MM.1S (cell line): Measurements from ENCODE around the gene OTUD3.

Experiments
- DNase-seq: peaks from one replicate; pipeline ENCODE4 v3.0.0-alpha.2; 2015
- H2AFZ ChIP-seq: fragments of 300-600 bp; sonication (generic); 2 replicates; pipeline ENCODE4 v1.6.0; 2016; ENCODE audit warnings: antibody characterized with exemption, low read length
- H3F3A ChIP-seq: fragments of 300-600 bp; sonication (generic); 2 replicates; pipeline ENCODE4 v1.6.1; 2016; ENCODE audit warnings: mild to moderate bottlenecking, antibody characterized with exemption, low read length, moderate library complexity, mixed read lengths; ENCODE audit not compliant: insufficient read depth
- H3K27ac ChIP-seq: fragments of 300-600 bp; sonication (generic); 2 replicates; pipeline ENCODE4 v1.5.1; 2016; ENCODE audit warnings: mild to moderate bottlenecking, low read length
- H3K27me3 ChIP-seq: fragments of 300-600 bp; sonication (generic); replicated peaks from 2 replicates; pipeline ENCODE4 v1.6.0; 2016; ENCODE audit warnings: low read length; ENCODE audit not compliant: insufficient read depth
- H3K36me3 ChIP-seq: fragments of 300-600 bp; sonication (generic); replicated peaks from 2 replicates; pipeline ENCODE4 v1.6.1; 2016; ENCODE audit warnings: mild to moderate bottlenecking, low read length, mixed read lengths; ENCODE audit not compliant: insufficient read depth
- H3K4me1 ChIP-seq: fragments of 300-600 bp; sonication (generic); 2 replicates; pipeline ENCODE4 v1.6.1; 2016; ENCODE audit warnings: low read length, mixed read lengths
- H3K4me2 ChIP-seq: fragments of 300-600 bp; sonication (generic); 2 replicates; pipeline ENCODE4 v1.6.0; 2016; ENCODE audit warnings: low read depth, low read length
- H3K4me3 ChIP-seq: fragments of 300-600 bp; sonication (generic); 2 replicates; pipeline ENCODE4 v1.5.1; 2016; ENCODE audit warnings: low read length, mixed read lengths
- H3K79me2 ChIP-seq: fragments of 300-600 bp; sonication (generic); 2 replicates; pipeline ENCODE4 v1.6.1; 2016; ENCODE audit warnings: mixed run types, low read length, mixed read lengths
- H3K9ac ChIP-seq: fragments of 300-600 bp; sonication (generic); 2 replicates; pipeline ENCODE4 v1.6.1; 2016; ENCODE audit warnings: low read length, mixed read lengths
- H3K9me2 ChIP-seq: fragments of 300-600 bp; sonication (generic); replicated peaks from 2 replicates; pipeline ENCODE4 v1.6.1; 2016; ENCODE audit warnings: mild to moderate bottlenecking, low read length, mixed read lengths; ENCODE audit not compliant: insufficient read depth
- H3K9me3 ChIP-seq: fragments of 300-600 bp; sonication (generic); replicated peaks from 2 replicates; pipeline ENCODE4 v1.6.1; 2016; ENCODE audit warnings: mild to moderate bottlenecking, low read length, mixed read lengths; ENCODE audit not compliant: insufficient read depth
- H4K20me1 ChIP-seq: fragments of 300-600 bp; sonication (generic); 2 replicates; pipeline ENCODE4 v1.6.1; 2016; ENCODE audit warnings: mild to moderate bottlenecking, low read length, moderate library complexity, mixed read lengths; ENCODE audit not compliant: insufficient read depth
- EZH2 ChIP-seq: fragments of 300-600 bp; sonication (generic); optimal IDR thresholded peaks from 2 replicates; pipeline ENCODE3; 2017; ENCODE audit warnings: low read depth, mild to moderate bottlenecking, antibody characterized with exemption, low read length, mixed read lengths
- EZH2phosphoT487 ChIP-seq: fragments of 300-600 bp; sonication (generic); IDR thresholded peaks from 2 replicates; pipeline ENCODE4 v1.6.1; 2018; ENCODE audit warnings: antibody characterized with exemption, low read length
- TF ChIP-seq, protein P1 (sequence below): fragments of 300-600 bp; sonication (generic); IDR thresholded peaks from 2 replicates; pipeline ENCODE4 v1.5.1; 2016; ENCODE audit warnings: antibody characterized with exemption, low read length, mixed read lengths

The OTUD3 gene, protein sequence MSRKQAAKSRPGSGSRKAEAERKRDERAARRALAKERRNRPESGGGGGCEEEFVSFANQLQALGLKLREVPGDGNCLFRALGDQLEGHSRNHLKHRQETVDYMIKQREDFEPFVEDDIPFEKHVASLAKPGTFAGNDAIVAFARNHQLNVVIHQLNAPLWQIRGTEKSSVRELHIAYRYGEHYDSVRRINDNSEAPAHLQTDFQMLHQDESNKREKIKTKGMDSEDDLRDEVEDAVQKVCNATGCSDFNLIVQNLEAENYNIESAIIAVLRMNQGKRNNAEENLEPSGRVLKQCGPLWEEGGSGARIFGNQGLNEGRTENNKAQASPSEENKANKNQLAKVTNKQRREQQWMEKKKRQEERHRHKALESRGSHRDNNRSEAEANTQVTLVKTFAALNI

DNA sequence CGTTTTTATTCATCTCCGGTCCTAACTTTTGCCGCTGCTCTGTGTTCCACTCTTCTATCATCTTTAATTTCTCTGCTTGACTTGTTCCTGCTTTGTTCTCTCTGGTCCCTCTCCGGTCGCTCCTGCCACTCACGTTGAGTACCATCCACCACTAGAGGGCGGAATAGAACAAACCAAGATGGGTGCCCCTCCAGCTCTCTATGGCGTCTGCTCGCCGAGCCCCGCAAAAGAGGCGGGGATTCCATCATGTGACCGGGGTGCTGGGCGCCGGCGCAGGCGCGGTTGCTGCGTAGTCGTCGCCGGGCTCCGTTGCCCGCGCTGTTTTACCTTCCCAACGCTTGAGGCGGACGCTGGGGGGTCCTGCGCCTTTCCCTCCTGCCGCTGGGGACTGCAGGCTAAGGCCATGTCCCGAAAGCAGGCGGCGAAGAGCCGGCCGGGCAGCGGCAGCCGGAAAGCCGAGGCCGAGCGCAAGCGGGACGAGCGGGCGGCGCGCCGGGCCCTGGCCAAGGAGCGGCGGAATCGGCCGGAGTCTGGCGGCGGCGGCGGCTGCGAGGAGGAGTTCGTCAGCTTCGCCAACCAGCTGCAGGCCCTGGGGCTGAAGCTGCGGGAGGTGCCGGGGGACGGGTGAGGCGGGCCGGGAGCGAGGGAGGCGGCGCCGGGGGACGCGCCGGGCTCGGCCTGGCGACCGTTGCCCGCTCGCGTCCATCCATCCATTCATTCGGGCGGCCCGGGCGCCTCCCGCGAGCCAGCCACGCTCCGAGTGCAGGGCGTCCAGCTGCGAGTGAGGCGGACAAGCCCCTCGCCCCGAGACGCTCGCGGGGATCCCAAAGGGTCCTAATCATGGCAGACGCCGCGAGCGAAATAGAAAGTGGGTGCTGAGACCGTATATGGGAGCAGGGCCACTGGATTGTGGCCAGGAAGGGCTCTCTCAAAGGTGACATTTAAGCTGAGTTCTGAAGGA lies at the start of gene OTUD3:
TSS of gene OTUD3 (plus strand) at position 285 of the 961 bp plus-strand sequence. CDS start at position 404, 119 bp downstream.
- Histone ChIP-seq H3K9ac (peak within 1 kb of the TSS; percentile 82), H3K4me3 (peak within 1 kb of the TSS; percentile 98), H3K27me3 (peaks cover 38% of the 10 kb centered on the region), H3K4me1 (0 out of 2 replicates have a peak, but pooled peaks cover 6% of the 10 kb centered on the region), H3K4me2 (peak within 1 kb of the TSS; percentile 95), H3F3A (no peaks in the 10 kb centered on the region; the same call in 1 of the 2 replicates), H2AFZ (peak within 1 kb of the TSS; percentile 91), H4K20me1 (no peaks in the 10 kb centered on the region), H3K79me2 (peaks cover 40% of the 10 kb centered on the region), H3K9me2 (no peaks in the 10 kb centered on the region), H3K9me3 (no peaks in the 10 kb centered on the region), H3K27ac (peak within 1 kb of the TSS; percentile 59; the same call in 1 of the 2 replicates), H3K36me3 (no peaks in the 10 kb centered on the region)
- TF ChIP-seq, protein P1, sequence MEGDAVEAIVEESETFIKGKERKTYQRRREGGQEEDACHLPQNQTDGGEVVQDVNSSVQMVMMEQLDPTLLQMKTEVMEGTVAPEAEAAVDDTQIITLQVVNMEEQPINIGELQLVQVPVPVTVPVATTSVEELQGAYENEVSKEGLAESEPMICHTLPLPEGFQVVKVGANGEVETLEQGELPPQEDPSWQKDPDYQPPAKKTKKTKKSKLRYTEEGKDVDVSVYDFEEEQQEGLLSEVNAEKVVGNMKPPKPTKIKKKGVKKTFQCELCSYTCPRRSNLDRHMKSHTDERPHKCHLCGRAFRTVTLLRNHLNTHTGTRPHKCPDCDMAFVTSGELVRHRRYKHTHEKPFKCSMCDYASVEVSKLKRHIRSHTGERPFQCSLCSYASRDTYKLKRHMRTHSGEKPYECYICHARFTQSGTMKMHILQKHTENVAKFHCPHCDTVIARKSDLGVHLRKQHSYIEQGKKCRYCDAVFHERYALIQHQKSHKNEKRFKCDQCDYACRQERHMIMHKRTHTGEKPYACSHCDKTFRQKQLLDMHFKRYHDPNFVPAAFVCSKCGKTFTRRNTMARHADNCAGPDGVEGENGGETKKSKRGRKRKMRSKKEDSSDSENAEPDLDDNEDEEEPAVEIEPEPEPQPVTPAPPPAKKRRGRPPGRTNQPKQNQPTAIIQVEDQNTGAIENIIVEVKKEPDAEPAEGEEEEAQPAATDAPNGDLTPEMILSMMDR: peak; percentile 83
- TF ChIP-seq EZH2phosphoT487 (no peak), EZH2 (no peak)
- DNase-seq: peak; percentile 98

DNA sequence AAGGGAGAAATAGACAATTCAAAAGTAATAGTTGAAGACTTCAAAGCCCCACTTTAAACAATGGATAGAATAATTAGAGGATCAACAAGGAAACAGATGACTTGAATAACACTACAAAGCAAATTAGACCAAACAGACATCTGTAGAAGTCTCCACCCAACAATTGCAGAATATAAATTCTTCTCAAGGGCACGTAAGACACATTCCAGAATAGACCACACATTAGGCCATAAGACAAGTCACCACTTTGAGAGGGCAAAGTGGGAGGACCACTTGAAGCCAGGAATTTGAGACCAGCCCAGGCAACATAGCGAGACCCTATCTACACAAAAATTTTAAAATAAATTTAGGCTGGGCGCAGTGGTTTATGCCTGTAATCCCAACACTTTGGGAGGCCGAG lies 46.6 kb upstream of the OTUD3 start:
- Histone ChIP-seq H3K27ac (no peak overlapping the region), H3K9me3 (no peaks in the 10 kb centered on the region), H3K36me3 (no peaks in the 10 kb centered on the region), H3K79me2 (no peaks in the 10 kb centered on the region), H2AFZ (no peak overlapping the region), H4K20me1 (no peaks in the 10 kb centered on the region), H3K4me3 (no peak overlapping the region), H3K9me2 (no peaks in the 10 kb centered on the region), H3K4me1 (no peaks in the 10 kb centered on the region), H3K9ac (no peak overlapping the region), H3K4me2 (no peak overlapping the region), H3K27me3 (no peaks in the 10 kb centered on the region), H3F3A (no peaks in the 10 kb centered on the region)
- TF ChIP-seq, protein P1: no peak
- TF ChIP-seq EZH2phosphoT487 (no peak), EZH2 (no peak)
- no peak for DNase-seq

DNA sequence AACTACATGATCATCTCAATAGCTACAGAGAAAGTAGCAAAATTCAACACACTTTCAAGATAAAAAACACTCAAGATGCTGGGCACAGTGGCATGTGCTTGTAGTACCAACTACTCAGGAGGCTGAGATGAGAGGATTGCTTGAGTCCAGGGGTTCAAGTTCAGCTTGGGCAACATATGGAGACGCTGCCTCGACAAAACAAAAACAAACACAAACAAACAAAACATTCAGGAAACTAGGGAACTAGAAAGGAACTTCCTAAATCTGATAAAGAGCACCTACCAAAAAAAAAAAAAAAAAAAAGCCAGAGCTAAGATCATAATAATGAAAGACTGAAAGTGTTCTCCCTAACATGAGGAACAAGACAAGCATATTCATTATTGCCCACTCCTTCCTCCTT lies 44.3 kb upstream of the OTUD3 start:
- no peaks in the 10 kb centered on the region for H3K4me1 ChIP-seq
- H4K20me1 ChIP-seq: no peaks in the 10 kb centered on the region
- H3K4me3 ChIP-seq: no peak overlapping the region
- no peak overlapping the region for H3K4me2 ChIP-seq
- H3F3A ChIP-seq: no peaks in the 10 kb centered on the region
- H2AFZ ChIP-seq: no peak overlapping the region
- H3K9me3 ChIP-seq: no peaks in the 10 kb centered on the region
- H3K9ac ChIP-seq: no peak overlapping the region
- no peaks in the 10 kb centered on the region for H3K36me3 ChIP-seq
- no peak for DNase-seq
- no peaks in the 10 kb centered on the region for H3K79me2 ChIP-seq
- H3K27me3 ChIP-seq: no peaks in the 10 kb centered on the region
- TF ChIP-seq EZH2 (no peak), EZH2phosphoT487 (no peak)
- TF ChIP-seq, protein P1: no peak
- no peak overlapping the region for H3K27ac ChIP-seq
- H3K9me2 ChIP-seq: no peaks in the 10 kb centered on the region
